GM21390 (cell line): ENCODE data around the gene TRAPPC5.

ENCODE experiments used
- ATAC-seq: cut with Tn5 transposase; IDR thresholded peaks from one replicate; pipeline ENCODE4 v1.9.1; 2021; ENCODE audit not compliant: unreplicated experiment

TRAPPC5 gene

DNA sequence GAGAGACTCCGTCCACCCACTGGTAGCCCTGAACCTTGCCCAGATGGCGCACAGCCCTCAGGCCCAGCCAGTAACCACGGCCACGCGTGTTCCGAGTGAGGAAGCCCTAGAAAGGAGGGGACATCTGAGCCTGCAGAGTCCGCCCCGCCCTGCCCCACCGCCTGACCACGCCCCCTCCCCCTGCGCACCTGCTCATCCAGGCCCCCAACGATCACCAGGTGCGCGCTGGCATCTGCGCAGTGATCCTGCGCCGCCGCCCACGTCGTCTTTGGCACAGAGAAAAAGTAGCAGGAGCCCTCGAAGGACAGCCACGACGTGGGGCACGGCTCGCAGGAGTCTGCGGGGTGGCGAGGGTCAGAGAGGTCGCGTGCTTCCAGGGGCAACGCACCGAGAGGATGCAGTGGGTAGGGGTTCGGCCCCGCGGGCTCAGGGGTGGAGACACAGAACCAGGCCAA is 49.2 kb downstream of the TRAPPC5 start:
- ATAC-seq = no peak

DNA sequence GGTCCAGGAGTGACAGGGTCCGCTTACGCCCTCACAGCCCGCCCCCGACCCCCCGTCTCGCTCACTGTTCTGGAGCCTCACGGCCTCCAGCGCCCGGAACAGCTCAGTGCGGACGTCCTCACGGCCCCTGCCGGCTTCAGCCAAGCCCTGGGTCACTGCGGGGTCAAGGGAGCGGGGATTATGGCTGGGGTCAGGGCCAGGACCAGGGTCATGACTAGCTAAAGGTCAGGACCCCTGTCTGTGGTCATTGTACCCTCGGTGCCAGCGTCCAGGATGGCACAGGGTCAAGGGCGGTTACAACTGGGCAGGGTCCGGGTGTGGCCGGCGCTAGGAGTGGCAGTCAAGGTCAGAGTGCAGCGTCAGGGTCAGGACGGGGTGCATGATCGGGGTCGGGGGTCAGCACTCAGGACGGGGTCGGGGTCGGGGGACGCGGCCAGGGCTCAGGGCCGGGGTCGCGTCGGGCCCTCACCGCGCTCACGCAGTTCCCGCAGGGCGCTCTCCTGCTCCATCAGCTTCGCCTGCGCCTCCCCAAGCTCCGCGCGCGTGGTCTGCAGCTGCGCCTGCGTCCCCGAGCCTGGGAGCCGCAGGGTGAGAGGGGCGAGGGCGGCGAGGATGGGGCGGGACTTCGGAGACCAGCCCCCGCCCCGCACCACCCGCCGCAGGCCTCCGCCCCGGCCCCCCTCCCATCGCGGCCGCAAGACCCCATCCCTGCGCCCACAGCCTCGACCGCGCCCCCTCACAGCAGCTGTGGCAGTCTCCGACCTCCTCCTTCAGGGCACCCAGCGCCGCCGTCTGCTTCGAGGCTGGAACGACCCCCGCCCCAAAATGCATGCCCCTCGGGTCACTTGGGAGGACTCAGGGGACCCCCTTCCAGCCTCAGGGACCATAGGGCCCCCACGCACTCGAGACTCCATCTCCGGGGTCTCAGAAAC is 49.9 kb downstream of the TRAPPC5 start:
- no peak for ATAC-seq

DNA sequence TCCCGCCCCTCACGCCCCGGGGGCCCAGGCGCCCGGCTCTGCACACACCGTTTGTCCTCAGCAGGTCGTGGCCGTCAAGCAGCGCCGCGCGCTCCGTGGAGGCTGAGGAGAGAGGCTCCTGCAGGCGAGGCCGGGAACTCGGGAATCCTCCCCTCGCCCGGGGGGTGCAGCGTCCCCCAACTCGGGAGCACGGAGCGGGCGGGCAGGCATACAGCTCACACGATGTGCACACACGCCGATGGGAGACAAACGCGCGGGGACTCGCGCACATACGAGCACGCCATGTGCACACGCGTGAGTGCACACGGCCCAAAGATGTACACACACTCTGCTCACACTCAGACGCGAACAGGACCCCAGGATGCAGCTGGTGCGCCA is 50.6 kb downstream of the TRAPPC5 start:
- no peak for ATAC-seq

DNA sequence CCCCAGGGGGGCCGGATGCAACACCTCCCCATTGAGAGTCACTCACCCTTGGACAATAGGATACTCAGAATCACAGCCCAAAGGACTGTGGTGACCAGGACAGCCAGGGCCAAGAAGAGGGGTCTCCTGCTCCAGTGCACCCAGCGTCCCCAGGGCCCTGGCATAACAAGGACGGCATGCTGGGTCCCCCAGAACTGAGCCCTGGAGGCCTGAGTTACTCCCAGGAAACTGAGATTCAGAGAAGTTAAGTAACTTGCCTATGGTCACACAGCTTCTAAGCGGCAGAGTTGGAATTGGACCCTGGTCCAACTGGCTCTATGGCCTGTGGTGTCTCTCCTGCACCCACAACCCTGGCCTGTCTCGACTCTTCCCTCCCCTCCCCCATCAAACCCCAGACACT is 51.0 kb downstream of the TRAPPC5 start:
- ATAC-seq = no peak

DNA sequence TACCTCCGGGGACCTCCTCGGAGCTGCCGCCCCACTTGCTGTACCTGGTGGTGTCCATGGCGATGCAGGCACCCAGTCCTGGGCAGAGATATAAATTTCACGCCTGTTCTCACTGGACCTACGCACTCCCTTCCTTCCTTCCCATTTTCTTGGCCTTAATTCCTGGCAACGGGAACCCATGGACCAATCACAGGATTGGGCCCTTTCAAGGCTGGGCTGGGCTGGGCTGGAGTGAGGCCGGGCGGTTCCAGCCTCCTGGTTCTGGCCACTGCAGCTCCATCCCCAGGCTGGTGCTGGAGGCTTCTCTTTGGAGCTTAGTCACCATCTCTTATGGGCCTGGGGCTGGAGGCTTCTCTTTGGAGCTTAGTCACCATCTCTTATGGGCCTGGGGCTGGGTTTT is 51.4 kb downstream of the TRAPPC5 start, which contains the start of gene CLEC4G:
CLEC4G (minus strand) TSS at position 66 of the 400 bp plus-strand sequence; CDS start at position 58, 8 bp downstream.
- no peak for ATAC-seq

DNA sequence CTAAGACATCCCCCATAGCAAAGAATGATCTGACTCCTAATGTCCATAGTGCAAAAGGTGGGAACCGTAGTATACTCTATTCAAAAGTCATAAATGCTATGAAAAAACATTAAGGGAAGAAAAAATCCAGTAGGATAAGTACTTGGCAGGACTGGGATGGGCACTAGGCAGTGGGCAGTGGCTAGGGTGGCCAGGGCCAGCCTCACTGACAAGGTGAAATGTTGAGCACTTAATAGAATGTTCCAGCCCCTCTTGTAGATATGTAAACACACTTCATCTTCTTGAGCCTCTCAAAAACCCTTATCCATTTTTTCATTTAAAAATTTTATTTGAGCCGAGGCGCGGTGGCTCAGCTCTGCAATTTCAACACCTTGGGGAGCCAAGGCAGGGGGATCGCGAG is 52.7 kb downstream of the TRAPPC5 start:
- ATAC-seq = no peak

DNA sequence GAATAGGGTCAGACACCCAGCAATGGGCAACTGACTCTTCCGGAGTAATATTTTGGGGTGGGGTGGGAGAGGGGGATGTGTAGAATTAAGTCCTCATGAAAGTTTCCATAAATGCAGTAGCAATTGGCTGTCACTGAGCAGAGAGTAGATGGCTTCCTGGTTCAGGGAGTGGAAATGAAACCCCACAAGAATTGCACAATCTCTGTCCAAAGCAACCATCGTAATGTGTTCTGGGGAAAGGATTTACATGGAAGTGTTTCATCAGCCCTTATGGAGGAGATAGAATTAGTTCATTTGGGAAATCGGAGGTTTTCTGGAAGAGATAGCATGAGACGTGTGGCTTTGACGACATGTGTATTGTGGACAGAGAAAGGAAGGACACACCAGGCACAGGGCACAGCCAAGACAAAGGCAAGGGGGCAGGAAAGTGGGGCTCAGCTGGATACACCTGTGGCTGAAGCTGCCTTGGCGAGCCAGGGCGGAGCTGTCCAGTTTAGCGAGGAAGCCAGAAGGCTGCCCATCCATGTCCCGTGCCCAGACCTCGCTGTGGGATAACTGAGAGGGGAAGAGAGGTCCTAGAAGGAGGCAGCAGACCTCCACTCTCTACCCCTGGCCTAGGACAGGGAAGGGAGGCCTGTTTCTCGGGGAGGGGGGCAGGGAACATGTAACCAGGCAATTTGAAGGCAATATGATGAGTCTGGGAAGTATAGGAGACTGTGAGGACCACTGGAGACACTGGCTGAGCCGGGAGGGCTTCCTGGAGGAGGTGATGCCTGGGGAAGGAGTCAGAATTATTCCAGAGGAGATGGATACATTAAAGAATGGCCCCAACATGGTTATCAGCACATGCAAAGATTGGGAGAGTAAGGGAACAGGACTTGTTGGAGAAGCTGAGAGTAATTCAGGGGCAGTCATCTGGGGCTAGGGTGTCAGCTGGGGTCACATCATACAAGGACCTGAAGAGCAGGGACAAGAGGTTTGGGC is 53.9 kb downstream of the TRAPPC5 start:
- no peak for ATAC-seq

DNA sequence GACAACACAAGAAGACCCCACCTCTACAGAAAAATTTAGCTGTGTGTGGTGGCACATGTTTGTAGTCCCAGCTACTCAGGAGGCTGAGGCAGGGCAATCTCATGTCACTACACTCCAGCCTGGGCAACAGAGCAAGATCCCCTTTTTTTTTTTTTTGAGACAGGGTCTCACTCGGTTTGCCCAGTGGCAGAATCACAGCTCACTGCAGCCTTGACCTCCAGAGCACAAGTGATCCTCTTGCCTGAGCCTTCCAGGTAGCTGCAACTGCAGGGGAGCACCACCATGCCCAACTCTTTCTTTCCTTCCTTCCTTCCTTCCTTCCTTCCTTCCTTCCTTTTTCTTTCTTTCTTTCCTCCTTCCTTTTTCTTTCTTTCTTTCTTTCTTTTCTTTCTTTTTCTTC is 55.5 kb downstream of the TRAPPC5 start:
- ATAC-seq = no peak

DNA sequence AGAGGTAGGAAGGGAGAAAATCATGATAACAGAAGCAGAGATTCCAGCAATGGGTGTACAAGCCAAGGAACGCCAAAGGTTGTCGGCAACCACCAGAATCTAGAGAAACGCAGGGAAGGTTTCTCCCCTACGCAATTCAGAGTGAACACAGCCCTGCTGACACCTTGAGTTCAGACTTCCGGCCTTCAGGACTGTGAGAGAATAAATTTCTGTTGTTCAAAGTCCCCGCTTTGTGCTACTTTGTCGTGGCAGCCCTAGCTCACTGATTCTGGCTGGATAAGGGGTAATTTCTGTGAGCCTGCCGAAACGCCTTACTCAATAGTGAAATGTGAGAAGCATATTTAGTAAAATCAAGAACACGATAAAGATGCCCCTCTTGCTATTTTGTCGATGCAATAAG is 56.6 kb downstream of the TRAPPC5 start:
- no peak for ATAC-seq
